ENCODE data around the gene DENND10.

GRCh38 chr10:119090026-119090795, 13.7 kb upstream of the DENND10 start:
- TF ChIP-seq CTCF (IDR thresholded peaks at IDR 0.05; ENCODE audit: insufficient read depth, low read length, poor library complexity, severe bottlenecking) (no peak), EZH2phosphoT487 (conservative IDR thresholded peaks at IDR 0.05; ENCODE audit: low read length) (no peak)
